ENCODE data around the gene SAMSN1.

The SAMSN1 gene

GRCh38 chr21:14487490-14488432, 58.4 kb downstream of the SAMSN1 start:
- H3K27ac ChIP-seq, result no peak overlapping the region
- no peaks in the 10 kb centered on the region for H3K9me3 ChIP-seq (ENCODE audit: control insufficient read depth, low read length)
- no peaks in the 10 kb centered on the region for H3K27me3 ChIP-seq (ENCODE audit: control insufficient read depth, insufficient read depth, low read length)
- no peak overlapping the region for H3K4me3 ChIP-seq (ENCODE audit: low read depth, low read length)
- no peak overlapping the region for H3K9ac ChIP-seq
- no peaks in the 10 kb centered on the region for H3K4me1 ChIP-seq
- no peak overlapping the region for H3K4me2 ChIP-seq (ENCODE audit: low read length)
- no peak overlapping the region for H2AFZ ChIP-seq
- no peaks in the 10 kb centered on the region for H3K36me3 ChIP-seq (ENCODE audit: control insufficient read depth, insufficient read depth, low read length)
- no peaks in the 10 kb centered on the region for H3K79me2 ChIP-seq
- TF ChIP-seq, protein P1, sequence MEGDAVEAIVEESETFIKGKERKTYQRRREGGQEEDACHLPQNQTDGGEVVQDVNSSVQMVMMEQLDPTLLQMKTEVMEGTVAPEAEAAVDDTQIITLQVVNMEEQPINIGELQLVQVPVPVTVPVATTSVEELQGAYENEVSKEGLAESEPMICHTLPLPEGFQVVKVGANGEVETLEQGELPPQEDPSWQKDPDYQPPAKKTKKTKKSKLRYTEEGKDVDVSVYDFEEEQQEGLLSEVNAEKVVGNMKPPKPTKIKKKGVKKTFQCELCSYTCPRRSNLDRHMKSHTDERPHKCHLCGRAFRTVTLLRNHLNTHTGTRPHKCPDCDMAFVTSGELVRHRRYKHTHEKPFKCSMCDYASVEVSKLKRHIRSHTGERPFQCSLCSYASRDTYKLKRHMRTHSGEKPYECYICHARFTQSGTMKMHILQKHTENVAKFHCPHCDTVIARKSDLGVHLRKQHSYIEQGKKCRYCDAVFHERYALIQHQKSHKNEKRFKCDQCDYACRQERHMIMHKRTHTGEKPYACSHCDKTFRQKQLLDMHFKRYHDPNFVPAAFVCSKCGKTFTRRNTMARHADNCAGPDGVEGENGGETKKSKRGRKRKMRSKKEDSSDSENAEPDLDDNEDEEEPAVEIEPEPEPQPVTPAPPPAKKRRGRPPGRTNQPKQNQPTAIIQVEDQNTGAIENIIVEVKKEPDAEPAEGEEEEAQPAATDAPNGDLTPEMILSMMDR (IDR thresholded peaks at IDR 0.05), result no peak

- Histone ChIP-seq H3K4me2 (ENCODE audit: low read length) (no peak overlapping the region), H3K27ac (no peak overlapping the region), H3K36me3 (ENCODE audit: control insufficient read depth, insufficient read depth, low read length) (no peaks in the 10 kb centered on the region), H3K9ac (no peak overlapping the region), H3K4me3 (ENCODE audit: low read depth, low read length) (no peak overlapping the region), H3K27me3 (ENCODE audit: control insufficient read depth, insufficient read depth, low read length) (no peaks in the 10 kb centered on the region), H3K9me3 (ENCODE audit: control insufficient read depth, low read length) (no peaks in the 10 kb centered on the region), H2AFZ (no peak overlapping the region), H3K4me1 (no peaks in the 10 kb centered on the region), H3K79me2 (no peaks in the 10 kb centered on the region)
- TF ChIP-seq, protein P1 (IDR thresholded peaks at IDR 0.05), result no peak
Observed at GRCh38 chr21:14486869-14487268, 59.2 kb downstream of the SAMSN1 start.

GRCh38 chr21:14484188-14485009, 61.7 kb downstream of the SAMSN1 start:
- Histone ChIP-seq H3K36me3 (ENCODE audit: control insufficient read depth, insufficient read depth, low read length) (no peaks in the 10 kb centered on the region), H3K9me3 (ENCODE audit: control insufficient read depth, low read length) (no peaks in the 10 kb centered on the region), H3K27me3 (ENCODE audit: control insufficient read depth, insufficient read depth, low read length) (no peaks in the 10 kb centered on the region), H3K9ac (no peak overlapping the region), H3K4me2 (ENCODE audit: low read length) (no peak overlapping the region), H3K4me1 (no peaks in the 10 kb centered on the region), H3K79me2 (no peaks in the 10 kb centered on the region), H3K4me3 (ENCODE audit: low read depth, low read length) (no peak overlapping the region), H3K27ac (no peak overlapping the region), H2AFZ (no peak overlapping the region)
- TF ChIP-seq, protein P1 (IDR thresholded peaks at IDR 0.05), result no peak

GRCh38 chr21:14483296-14483695, 62.8 kb downstream of the SAMSN1 start:
- Histone ChIP-seq H3K27ac (no peak overlapping the region), H3K9me3 (ENCODE audit: control insufficient read depth, low read length) (no peaks in the 10 kb centered on the region), H3K4me3 (ENCODE audit: low read depth, low read length) (no peak overlapping the region), H3K9ac (no peak overlapping the region), H3K4me2 (ENCODE audit: low read length) (no peak overlapping the region), H2AFZ (no peak overlapping the region), H3K27me3 (ENCODE audit: control insufficient read depth, insufficient read depth, low read length) (no peaks in the 10 kb centered on the region), H3K79me2 (no peaks in the 10 kb centered on the region), H3K36me3 (ENCODE audit: control insufficient read depth, insufficient read depth, low read length) (no peaks in the 10 kb centered on the region), H3K4me1 (no peaks in the 10 kb centered on the region)
- TF ChIP-seq, protein P1 (IDR thresholded peaks at IDR 0.05), result no peak

All from parathyroid adenoma (tissue), 2 donors.